SK-N-SH treated with all-trans-retinoic acid at 6 μM for 48 hours (cell line): ENCODE data around the gene ZBTB40.

Experiments
- ARNTL ChIP-seq: fragments of 450-650 bp; formaldehyde crosslinking; IDR thresholded peaks from 2 replicates; pipeline ENCODE4 v1.5.0; 2020; ENCODE audit warnings: low read depth, mild to moderate bottlenecking, moderate library complexity, borderline replicate concordance
- BACH2 ChIP-seq: fragments of 250-450 bp; sonication (Bioruptor Pico); IDR thresholded peaks from 2 replicates; pipeline ENCODE4 v1.9.0; 2021; ENCODE audit warnings: mild to moderate bottlenecking, borderline replicate concordance
- TF ChIP-seq, protein P1 (sequence below): fragments of 250-450 bp; sonication (Bioruptor Pico); IDR thresholded peaks from 2 replicates; pipeline ENCODE4 v1.8.0; 2020; ENCODE audit warnings: mild to moderate bottlenecking, moderate library complexity, borderline replicate concordance

DNA sequence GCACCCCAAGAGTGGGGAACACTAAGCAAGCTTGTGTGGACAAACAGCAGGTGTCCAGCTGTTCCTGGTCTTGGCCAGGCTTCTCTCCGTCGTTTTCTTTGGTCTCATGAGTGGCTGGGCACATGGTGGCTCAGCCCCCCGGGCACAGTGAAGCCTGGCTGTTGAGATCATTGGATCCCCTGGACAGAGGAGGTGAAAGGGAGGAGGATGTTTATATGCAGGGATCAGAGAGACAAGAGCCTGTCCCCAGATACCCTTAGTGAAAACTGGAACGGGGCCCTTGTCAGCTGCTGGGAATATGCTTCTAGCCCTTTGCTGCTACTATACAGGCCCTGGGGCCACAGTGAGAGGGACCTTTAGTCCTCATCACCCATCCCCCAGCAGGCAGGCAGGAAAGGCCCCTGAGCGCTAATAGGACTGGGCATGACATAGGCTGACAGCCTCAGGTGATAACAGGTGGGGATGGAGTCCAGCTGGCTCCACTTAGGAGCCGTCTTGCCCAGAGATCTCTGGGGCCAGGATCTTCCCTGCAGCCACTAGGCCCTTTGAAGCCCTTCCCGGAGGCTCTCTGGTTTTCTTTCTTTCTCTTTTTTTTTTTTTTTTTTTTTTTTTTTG is 128.0 kb downstream of the ZBTB40 start:
- TF ChIP-seq, protein P1, sequence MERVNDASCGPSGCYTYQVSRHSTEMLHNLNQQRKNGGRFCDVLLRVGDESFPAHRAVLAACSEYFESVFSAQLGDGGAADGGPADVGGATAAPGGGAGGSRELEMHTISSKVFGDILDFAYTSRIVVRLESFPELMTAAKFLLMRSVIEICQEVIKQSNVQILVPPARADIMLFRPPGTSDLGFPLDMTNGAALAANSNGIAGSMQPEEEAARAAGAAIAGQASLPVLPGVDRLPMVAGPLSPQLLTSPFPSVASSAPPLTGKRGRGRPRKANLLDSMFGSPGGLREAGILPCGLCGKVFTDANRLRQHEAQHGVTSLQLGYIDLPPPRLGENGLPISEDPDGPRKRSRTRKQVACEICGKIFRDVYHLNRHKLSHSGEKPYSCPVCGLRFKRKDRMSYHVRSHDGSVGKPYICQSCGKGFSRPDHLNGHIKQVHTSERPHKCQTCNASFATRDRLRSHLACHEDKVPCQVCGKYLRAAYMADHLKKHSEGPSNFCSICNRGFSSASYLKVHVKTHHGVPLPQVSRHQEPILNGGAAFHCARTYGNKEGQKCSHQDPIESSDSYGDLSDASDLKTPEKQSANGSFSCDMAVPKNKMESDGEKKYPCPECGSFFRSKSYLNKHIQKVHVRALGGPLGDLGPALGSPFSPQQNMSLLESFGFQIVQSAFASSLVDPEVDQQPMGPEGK (CRISPR knock-in tag), result no peak
- no peak for TF ChIP-seq ARNTL
- no peak for TF ChIP-seq BACH2 (CRISPR knock-in tag)
